Breast epithelium (tissue), 4 donors: ENCODE results near the gene DYNC1I1. TPM values are rescaled to one million over a fixed set of nuclear protein-coding genes. Genes with fewer than 3 reads are reported as not detected.

Experiments
- DNase-seq, 2 donors: peaks; one replicate each; pipeline ENCODE4 v3.0.0-alpha.2; 2019; ENCODE audit warnings: low spot score in 2 of 2
- H3K27ac ChIP-seq, 2 donors: fragments of 200-600 bp; sonication (generic) in 1 of 2; one replicate each; pipeline ENCODE4 v1.5.1; 2016 to 2019; ENCODE audit warnings: mild to moderate bottlenecking in 1 of 2
- H3K27me3 ChIP-seq, 2 donors: fragments of 200-600 bp; sonication (generic) in 1 of 2; one replicate each; pipeline versions ENCODE4 v1.5.1 to v1.6.0; 2017 to 2019; ENCODE audit warnings: control low read depth in 1 of 2, mild to moderate bottlenecking in 1 of 2
- H3K36me3 ChIP-seq: fragments of 200-600 bp; one replicate; pipeline ENCODE4 v1.5.1; 2019
- H3K4me1 ChIP-seq, 2 donors: fragments of 200-600 bp; sonication (generic); one replicate each; pipeline ENCODE4 v1.5.1; 2016 to 2019; ENCODE audit warnings: control low read depth in 1 of 2
- H3K4me3 ChIP-seq, 3 donors: fragments of 200-600 bp; sonication (generic); 1 replicate in 2 of 3; 2 replicates in 1 of 3; pipeline ENCODE4 v1.5.1; 2016 to 2019; ENCODE audit warnings: mild to moderate bottlenecking in 3 of 3, moderate library complexity in 2 of 3
- H3K9me3 ChIP-seq, 2 donors: fragments of 200-600 bp; sonication (generic) in 1 of 2; one replicate each; pipeline ENCODE4 v1.5.1; 2016 to 2019; ENCODE audit warnings: control low read depth in 1 of 2
- CTCF ChIP-seq, 3 donors: fragments of 450-650 bp; IDR thresholded peaks; one replicate each; pipeline ENCODE4 v1.5.1; 2016 to 2017; ENCODE audit warnings: antibody characterized with exemption in 3 of 3, mild to moderate bottlenecking in 3 of 3, moderate library complexity in 3 of 3
- POLR2A ChIP-seq: fragments of 450-650 bp; IDR thresholded peaks from one replicate; pipeline ENCODE4 v1.6.1; 2016; ENCODE audit warnings: antibody characterized with exemption, mild to moderate bottlenecking, moderate library complexity
- POLR2AphosphoS5 ChIP-seq, 3 donors: sonication (generic); formaldehyde crosslinking; IDR thresholded peaks; one replicate each; pipeline ENCODE4 v1.6.1; 2017; ENCODE audit warnings: antibody characterized with exemption in 3 of 3
- intact Hi-C: fragments of 100-400 bp; cut with DNase I; formaldehyde crosslinking; loops from one replicate; pipeline ENCODE4 v1.15.1; 2023; ENCODE audit warnings: low total_unique reads
- total RNA-seq, 3 donors: library from RNA; depleted of rRNA; stranded (reverse); fragments of >200 nt; gene quantifications; one replicate each; pipeline ENCODE4 v1.1.0, GENCODE V29; 2016

Gene DYNC1I1
- total RNA-seq, 3 donors from 2014 or later, result 5.7 to 7.7 (median 6.6) TPM

DNA sequence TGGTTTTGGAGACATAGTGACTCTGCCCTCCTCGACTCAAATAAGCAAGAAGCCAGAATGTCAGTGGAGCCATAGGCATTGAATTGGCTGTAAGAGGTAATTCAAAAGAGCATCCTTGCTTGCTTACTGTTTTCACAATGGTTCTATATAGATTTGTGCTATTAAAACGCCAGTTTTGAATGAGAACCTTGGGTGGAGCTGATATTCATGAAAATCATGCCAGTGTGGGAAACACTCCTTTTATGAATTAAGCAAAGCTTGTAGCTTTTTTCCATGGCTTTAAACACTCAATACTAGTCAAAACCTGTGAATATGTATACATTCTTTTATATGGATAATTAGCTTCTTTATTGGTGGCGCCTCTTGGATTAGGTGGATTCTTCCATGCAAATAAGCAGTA, 297.0 kb downstream of the DYNC1I1 start:
- TF ChIP-seq CTCF (IDR thresholded peaks at IDR 0.05) (no peak), POLR2AphosphoS5 (IDR thresholded peaks at IDR 0.05) (no peak), POLR2A (no peak)
- intact Hi-C loops, result no loop called here
- Histone ChIP-seq H3K27me3 (peaks cover 0 to 4% of the 10 kb centered on the region in 2 donors), H3K4me1 (no peaks in the 10 kb centered on the region), H3K36me3 (no peaks in the 10 kb centered on the region), H3K4me3 (no peak overlapping the region), H3K9me3 (no peaks in the 10 kb centered on the region), H3K27ac (no peak overlapping the region)
- no peak for DNase-seq

- no peaks in the 10 kb centered on the region for H3K36me3 ChIP-seq
- H3K9me3 ChIP-seq, result no peaks in the 10 kb centered on the region
- H3K27me3 ChIP-seq, result peaks cover 0 to 8% of the 10 kb centered on the region in 2 donors
- no peak overlapping the region for H3K4me3 ChIP-seq
- no peak for DNase-seq
- H3K4me1 ChIP-seq, result no peaks in the 10 kb centered on the region
- intact Hi-C loops, result no loop called here
- H3K27ac ChIP-seq, result no peak overlapping the region
- TF ChIP-seq CTCF (IDR thresholded peaks at IDR 0.05), result no peak
- no peak for TF ChIP-seq POLR2AphosphoS5 (IDR thresholded peaks at IDR 0.05)
- no peak for TF ChIP-seq POLR2A
Measured at GRCh38 chr7:96074871-96075270, 302.5 kb downstream of the DYNC1I1 start.

- no peak for TF ChIP-seq POLR2AphosphoS5 (IDR thresholded peaks at IDR 0.05)
- peak; percentile 20 to 75 (median 73) for TF ChIP-seq CTCF (IDR thresholded peaks at IDR 0.05)
- H3K36me3 ChIP-seq, result no peaks in the 10 kb centered on the region
- intact Hi-C loops, result no loop called here
- H3K27me3 ChIP-seq, result peaks cover 0 to 8% of the 10 kb centered on the region in 2 donors
- H3K9me3 ChIP-seq, result no peaks in the 10 kb centered on the region
- peak overlapping the region; percentile 47 to 72 (median 49) for H3K4me3 ChIP-seq
- no peaks in the 10 kb centered on the region for H3K4me1 ChIP-seq
- DNase-seq, result peak; percentile 24 to 53
- no peak overlapping the region for H3K27ac ChIP-seq
Measured at GRCh38 chr7:96075510-96076349, 303.4 kb downstream of the DYNC1I1 start.

GRCh38 chr7:96076350-96076707, 304.0 kb downstream of the DYNC1I1 start:
- intact Hi-C loops, result no loop called here
- no peak for TF ChIP-seq POLR2AphosphoS5 (IDR thresholded peaks at IDR 0.05)
- TF ChIP-seq POLR2A, result no peak
- TF ChIP-seq CTCF (IDR thresholded peaks at IDR 0.05), result no peak
- no peak for DNase-seq
- Histone ChIP-seq H3K4me1 (no peaks in the 10 kb centered on the region), H3K27ac (no peak overlapping the region), H3K9me3 (no peaks in the 10 kb centered on the region), H3K27me3 (peaks cover 0 to 8% of the 10 kb centered on the region in 2 donors), H3K4me3 (peak overlapping the region; percentile 47 to 72 (median 49)), H3K36me3 (no peaks in the 10 kb centered on the region)

GRCh38 chr7:96080027-96080426, 307.7 kb downstream of the DYNC1I1 start:
- Histone ChIP-seq H3K4me3 (no peak overlapping the region), H3K27me3 (peaks cover 0 to 8% of the 10 kb centered on the region in 2 donors), H3K36me3 (no peaks in the 10 kb centered on the region), H3K27ac (no peak overlapping the region), H3K9me3 (no peaks in the 10 kb centered on the region), H3K4me1 (no peaks in the 10 kb centered on the region)
- no peak for DNase-seq
- TF ChIP-seq POLR2A (no peak), CTCF (IDR thresholded peaks at IDR 0.05) (no peak), POLR2AphosphoS5 (IDR thresholded peaks at IDR 0.05) (no peak)
- intact Hi-C loops, result no loop called here
